GM12892 (cell line): ENCODE results near the gene JUP. TPM values are rescaled to one million over a fixed set of nuclear protein-coding genes. Genes with fewer than 3 reads are reported as not detected.
"Not testable (repeated sequence)": the region's sequence is repeated elsewhere in the genome, so short reads cannot be mapped to it uniquely, and the experiment has no call there.

Experiments used
- DNase-seq: peaks from one replicate; pipeline ENCODE4 v3.0.0; 2011; ENCODE audit not compliant: insufficient read length
- FAIRE-seq: peaks from 2 replicates; lab custom pipeline; 2011; peaks lifted over from hg19 to GRCh38; lab: Jason Lieb, UNC
- POLR2A ChIP-seq: IDR thresholded peaks from 2 replicates; pipeline ENCODE4 v1.6.1; 2011; ENCODE audit warnings: low read depth, low read length, control low read depth
- POLR2AphosphoS5 ChIP-seq: IDR thresholded peaks from 2 replicates; pipeline ENCODE4 v1.6.1; 2011; ENCODE audit warnings: low read depth, low read length, control low read depth
- TAF1 ChIP-seq: IDR thresholded peaks from 2 replicates; pipeline ENCODE4 v1.6.1; 2011; ENCODE audit warnings: low read depth, mild to moderate bottlenecking, control low read depth, low read length, borderline replicate concordance
- polyA plus RNA-seq: library from polyadenylated mRNA; unstranded; fragments of >200 nt; gene quantifications from one replicate; pipeline ENCODE4 v1.2.1, GENCODE V29; 2012; ENCODE audit warnings: missing spikeins, inconsistent platforms; ENCODE audit not compliant: missing spikeins

JUP gene
- polyA plus RNA-seq, result 2.3 TPM

DNA sequence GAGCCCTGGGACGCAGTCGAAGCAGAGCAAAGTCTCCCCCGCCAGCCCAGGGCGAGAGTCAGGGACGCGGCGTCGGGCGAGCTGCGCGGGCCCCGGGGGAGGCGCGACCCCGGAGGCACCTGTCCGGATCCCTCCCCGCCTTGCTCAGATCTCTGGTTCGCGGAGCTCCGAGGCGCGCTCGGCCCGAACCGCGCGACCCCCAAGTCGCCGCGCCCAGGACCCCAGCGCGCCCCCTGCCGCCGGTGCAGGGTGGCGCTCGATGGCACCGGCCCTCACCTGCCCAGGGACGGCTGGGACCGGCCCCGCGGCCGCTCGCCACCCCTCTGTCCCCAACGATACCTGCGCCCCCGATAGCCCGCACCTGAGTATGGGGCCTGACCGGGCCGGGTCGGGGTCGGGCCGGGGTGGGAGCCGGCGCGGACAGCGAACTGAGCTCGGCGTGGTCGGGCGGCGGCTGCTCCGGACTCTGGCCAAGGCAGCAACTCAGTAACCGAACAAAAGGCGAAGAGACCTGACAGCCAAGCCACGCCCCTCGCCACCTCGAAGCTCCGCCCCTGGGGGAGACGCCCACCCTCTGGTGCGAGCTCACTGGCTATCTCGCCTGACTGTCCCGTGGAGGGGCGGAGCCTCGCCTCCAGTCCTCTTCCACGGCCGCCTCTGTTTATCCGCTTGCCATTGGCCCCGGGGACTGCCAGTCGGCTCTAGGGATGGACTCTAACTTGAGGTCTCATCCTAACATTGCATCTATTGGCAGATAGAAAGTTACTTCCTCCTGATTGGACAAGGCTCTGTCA lies at the start of gene JUP:
Gene JUP, minus strand, starts transcription at position 485 of the 794 bp plus-strand sequence. CDS start 14,857 bp downstream, outside the sequence.
- FAIRE-seq (peak; percentile 21), DNase-seq (peak; percentile 97)
- no peak for TF ChIP-seq POLR2AphosphoS5
- no peak for TF ChIP-seq TAF1
- TF ChIP-seq POLR2A, result no peak

DNA sequence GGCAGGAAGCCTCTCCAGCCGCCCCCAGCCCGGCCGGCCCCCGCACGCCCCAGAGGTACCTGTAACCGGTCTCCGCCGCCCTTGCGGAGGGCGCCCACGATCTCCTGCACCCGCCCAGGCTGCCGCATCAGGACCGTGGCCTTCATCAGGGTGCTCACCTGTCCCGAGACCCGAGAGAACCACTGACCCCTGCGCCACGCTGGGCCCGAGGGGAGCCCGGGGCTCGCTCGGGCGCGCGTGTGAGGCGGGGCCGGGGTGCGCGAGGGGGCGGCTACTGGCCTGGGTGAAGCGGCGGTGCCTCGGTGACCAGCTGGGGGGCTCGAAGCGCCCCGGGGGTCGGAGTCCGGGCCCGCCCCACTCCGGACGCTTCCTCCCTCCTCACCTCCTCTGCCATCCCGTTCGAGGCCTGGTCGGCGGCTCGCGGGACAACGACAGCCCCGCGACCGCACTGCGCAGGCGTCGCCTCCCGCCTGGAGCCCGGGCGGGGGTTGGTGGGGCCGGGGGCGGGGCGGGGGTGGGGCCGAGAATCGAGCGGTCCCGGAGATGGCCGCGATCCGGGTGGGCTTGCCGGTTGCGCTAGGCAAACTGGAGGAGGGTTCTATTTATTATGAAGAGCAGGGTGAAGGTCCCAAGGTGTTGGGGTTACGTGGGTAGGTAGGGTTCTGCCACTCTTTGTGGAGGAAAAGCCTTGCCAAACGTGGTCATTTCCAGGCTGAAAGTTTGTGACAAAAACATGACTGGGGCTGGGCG lies 49.5 kb upstream of the JUP start, which contains the start of gene NT5C3B:
Gene NT5C3B, minus strand, starts transcription at position 433 of the 750 bp plus-strand sequence. Its CDS starts 39 bp downstream, at position 394.
- peak; percentile 85 for DNase-seq
- FAIRE-seq, result peak; percentile 40
- TF ChIP-seq POLR2AphosphoS5 (no peak), POLR2A (peak; percentile 49; the same call in 1 of the 2 replicates), TAF1 (no peak)

DNA sequence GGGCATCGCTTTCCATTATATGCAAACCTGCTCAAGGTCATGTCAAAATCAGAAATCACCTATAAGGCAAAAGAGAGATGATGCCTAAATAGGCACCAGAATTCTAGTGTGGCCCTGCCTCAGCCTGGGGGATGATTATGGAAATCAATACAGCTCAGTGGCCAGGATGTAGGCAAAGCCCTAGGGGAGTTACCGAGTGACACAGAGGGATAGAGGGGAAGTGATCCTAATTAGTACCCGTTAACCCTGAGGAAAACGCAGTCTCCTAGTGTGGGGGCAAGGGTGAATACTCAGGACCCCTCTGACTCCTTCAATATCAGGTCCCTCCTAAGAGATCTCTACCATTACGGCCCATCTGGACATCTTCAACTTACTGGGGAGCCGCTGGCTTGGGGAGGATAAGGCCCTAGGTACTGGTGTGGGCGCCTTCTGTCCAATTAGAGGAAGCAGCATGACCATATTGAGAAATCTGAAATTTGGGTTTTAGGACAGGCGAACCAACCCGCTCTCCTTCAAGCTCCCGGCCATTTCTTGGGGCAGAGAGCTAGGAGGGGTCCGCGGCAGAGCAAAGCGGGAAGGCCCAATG lies 48.8 kb upstream of the JUP start:
- TF ChIP-seq POLR2A (no peak), TAF1 (no peak)
- FAIRE-seq (no peak), DNase-seq (no peak)

DNA sequence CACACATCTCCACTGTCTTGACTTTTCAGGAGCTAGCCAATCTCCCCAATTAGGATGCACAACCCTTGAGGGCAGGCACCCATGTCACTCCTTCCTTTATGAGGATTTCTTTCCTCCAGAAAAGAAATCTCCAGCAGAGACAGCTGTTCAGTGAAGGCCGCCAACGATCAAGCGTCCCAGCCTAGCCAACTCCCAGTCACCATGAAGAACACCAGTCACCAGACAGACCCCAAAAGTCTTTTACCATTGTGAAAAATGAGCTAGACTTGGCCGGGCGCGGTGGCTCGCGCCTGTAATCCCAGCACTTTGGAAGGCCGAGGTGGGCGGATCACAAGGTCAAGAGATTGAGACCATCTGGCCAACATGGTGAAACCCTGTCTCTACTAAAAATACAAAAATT lies 43.5 kb upstream of the JUP start:
- FAIRE-seq, result not testable (repeated sequence)

DNA sequence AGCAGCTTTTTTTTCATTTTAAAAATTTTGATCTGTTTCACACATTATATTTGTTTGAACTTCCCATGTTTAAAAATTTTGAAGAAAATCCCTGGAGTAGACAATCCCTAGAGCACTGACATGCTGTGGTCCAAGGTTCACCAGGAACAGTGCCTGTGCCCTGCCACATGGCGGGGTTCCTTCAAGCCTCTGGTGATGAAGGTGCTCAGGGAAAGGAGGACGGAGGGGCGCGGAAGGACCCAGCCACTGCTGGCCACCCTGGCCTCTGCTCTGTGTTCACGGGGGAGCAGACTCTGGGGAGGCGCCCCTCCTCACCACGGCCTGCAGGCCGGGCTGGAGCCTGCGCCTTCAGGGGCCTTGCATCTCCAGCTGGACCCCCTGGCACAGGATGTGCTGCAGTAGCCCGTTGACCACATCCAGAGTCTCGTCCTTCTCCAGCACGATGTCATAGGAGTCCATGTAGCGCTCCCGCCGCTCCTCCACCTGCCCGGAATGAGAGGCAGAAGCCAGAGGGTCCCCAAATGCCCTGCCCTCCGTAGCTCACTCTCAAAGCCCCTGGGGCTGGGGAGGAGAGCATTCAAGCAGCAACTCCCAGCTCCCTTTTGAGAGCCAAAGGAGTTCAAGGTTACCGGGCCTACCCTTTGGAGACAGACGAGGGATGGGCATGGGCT lies 38.8 kb upstream of the JUP start:
- TF ChIP-seq POLR2A (no peak), TAF1 (no peak), POLR2AphosphoS5 (no peak)
- FAIRE-seq, result no peak
- no peak for DNase-seq

More for the DNA sequence above, 43.5 kb upstream of the JUP start:
- not testable (repeated sequence) for DNase-seq

DNA sequence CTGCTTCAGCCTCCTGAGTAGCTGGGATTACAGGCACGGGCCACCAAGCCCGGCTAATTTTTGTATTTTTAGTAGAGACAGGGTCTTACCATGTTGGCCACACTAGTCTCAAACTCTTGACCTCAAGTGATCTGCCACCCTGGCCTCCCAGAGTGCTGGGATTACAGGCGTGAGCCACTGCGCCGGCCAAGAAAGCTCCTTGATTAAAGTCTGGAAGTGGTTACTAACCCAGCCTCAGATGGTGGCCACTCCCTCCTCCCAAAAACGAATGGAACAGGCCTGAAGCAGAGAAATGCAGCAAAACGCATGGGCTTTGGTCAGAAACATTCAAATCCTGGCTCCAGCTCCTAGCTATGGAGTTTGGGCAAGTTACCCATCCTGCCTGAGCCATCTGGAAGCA lies 37.6 kb upstream of the JUP start:
- TF ChIP-seq POLR2AphosphoS5 (no peak), POLR2A (no peak), TAF1 (no peak)
- DNase-seq (no peak), FAIRE-seq (no peak)

DNA sequence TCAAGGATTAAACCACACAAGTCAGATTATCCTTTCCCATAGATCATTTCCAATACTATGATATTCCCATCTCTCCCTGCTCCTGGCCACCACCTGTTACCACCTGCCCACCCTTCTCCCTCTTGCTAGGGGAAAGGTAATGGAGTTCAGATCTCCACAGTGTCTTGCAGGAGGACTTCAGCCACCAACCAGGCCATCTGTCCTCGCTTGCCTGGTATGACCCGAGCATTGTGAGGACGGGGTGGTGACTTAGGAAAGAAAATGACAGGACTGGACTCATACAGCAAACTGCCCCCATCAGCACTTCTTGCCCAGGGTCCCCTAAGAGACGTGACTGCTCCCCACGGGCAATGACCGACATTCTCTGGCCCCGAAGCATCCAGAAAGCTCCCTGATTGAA lies 37.1 kb upstream of the JUP start:
- DNase-seq (no peak), FAIRE-seq (no peak)
- TF ChIP-seq TAF1, result no peak
- no peak for TF ChIP-seq POLR2AphosphoS5
- no peak for TF ChIP-seq POLR2A

DNA sequence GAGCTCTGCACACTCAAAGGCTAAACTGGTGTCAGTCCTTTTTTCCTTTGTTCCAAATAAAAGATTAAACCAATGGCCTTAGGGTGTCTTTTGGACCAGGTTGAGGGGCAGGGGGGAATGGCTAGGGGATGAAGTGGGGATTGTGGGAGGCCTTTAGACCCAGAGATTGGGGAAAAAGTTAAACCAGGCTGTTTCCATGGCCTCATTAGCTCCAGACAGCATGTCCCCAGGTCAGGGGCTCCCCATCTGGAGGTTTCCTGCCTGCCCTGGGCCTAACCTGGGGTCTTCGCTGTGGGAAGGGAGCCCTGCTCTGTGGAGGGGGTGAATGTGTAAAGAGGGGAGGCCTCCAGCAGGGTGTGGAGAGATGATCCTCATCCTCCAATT lies 36.6 kb upstream of the JUP start:
- no peak for TF ChIP-seq POLR2AphosphoS5
- no peak for TF ChIP-seq POLR2A
- no peak for TF ChIP-seq TAF1
- FAIRE-seq (no peak), DNase-seq (no peak)

DNA sequence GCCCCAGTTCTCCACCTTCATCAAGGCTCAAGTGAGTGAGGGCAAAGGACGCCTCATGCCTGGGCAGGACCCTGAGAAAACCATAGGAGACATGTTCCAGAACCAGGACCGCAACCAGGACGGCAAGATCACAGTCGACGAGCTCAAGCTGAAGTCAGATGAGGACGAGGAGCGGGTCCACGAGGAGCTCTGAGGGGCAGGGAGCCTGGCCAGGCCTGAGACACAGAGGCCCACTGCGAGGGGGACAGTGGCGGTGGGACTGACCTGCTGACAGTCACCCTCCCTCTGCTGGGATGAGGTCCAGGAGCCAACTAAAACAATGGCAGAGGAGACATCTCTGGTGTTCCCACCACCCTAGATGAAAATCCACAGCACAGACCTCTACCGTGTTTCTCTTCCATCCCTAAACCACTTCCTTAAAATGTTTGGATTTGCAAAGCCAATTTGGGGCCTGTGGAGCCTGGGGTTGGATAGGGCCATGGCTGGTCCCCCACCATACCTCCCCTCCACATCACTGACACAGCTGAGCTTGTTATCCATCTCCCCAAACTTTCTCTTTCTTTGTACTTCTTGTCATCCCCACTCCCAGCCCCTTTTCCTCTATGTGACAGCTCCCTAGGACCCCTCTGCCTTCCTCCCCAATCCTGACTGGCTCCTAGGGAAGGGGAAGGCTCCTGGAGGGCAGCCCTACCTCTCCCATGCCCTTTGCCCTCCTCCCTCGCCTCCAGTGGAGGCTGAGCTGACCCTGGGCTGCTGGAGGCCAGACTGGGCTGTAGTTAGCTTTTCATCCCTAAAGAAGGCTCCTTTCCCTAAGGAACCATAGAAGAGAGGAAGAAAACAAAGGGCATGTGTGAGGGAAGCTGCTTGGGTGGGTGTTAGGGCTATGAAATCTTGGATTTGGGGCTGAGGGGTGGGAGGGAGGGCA lies 36.0 kb upstream of the JUP start:
- FAIRE-seq (no peak), DNase-seq (no peak)
- no peak for TF ChIP-seq POLR2A
- no peak for TF ChIP-seq TAF1
- no peak for TF ChIP-seq POLR2AphosphoS5

DNA sequence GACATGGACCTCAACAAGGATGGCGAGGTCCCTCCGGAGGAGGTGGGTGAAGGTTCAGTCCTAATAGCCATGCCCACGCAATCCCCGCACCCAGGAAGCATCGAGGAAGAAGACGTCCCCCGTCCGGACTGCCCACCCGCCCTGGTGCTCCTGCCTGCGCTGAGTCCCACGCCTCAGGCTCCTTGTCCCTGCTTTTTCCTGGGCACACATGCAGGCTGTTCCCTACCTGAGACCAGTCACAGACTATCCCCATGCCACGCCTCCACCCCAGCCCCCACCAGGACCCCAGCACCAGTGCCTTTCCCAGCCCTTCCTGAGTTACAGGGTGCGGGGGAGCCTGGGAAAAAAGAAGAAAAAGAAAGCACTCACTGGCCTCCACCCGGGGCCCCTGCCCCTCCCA lies 35.3 kb upstream of the JUP start:
- FAIRE-seq, result no peak
- DNase-seq, result no peak
- no peak for TF ChIP-seq POLR2A
- no peak for TF ChIP-seq POLR2AphosphoS5
- TF ChIP-seq TAF1, result no peak
